GM12878 (cell line): Measurements from ENCODE around the gene EYS. TPM values are rescaled to one million over a fixed set of nuclear protein-coding genes. Genes with fewer than 3 reads are reported as not detected.

ENCODE experiments used
- ATAC-seq: fragments of 200-7000 bp; cut with Tn5 transposase; 3 replicates; pipeline ENCODE4 v1.9.1; 2020; ENCODE audit warnings: mild to moderate bottlenecking, moderate library complexity
- BruUV-seq: library from RNA; stranded (reverse); fragments of 400-500 nt; replicated peaks from 2 replicates; lab custom pipeline; 2021; lab: Mats Ljungman, UMichigan
- CTCF ChIA-PET: fragments of 300-600 bp; sonication (Branson Sonifier 250); formaldehyde crosslinking; extraction: SDS; loops from one replicate; lab custom pipeline; 2021; ENCODE audit warnings: inconsistent platforms; lab: Yijun Ruan, JAX
- POLR2A ChIA-PET: fragments of 350-600 bp; formaldehyde crosslinking; extraction: SDS; loops from one replicate; lab custom pipeline; 2021; ENCODE audit warnings: inconsistent platforms; lab: Charles Lee
- RAD21 ChIA-PET: fragments of 300-600 bp; sonication (Branson Sonifier 250); formaldehyde crosslinking; loops from one replicate; lab custom pipeline; 2023; ENCODE audit warnings: antibody characterized with exemption; ENCODE audit not compliant: unreplicated experiment; lab: Charles Lee
- SMC1A ChIA-PET: fragments of 300-600 bp; sonication (Branson Sonifier 250); formaldehyde crosslinking; loops from one replicate; lab custom pipeline; 2023; ENCODE audit not compliant: unreplicated experiment, uncharacterized antibody; lab: Charles Lee
- DNase-seq: peaks from one replicate; pipeline ENCODE4 v3.0.0-alpha.2; 2011; ENCODE audit warnings: low read depth, low spot score
- FAIRE-seq: peaks from 3 replicates; lab custom pipeline; 2011; peaks lifted over from hg19 to GRCh38; lab: Jason Lieb, UNC
- H2AFZ ChIP-seq: 2 replicates; pipeline ENCODE4 v1.6.0; 2011; ENCODE audit warnings: low read depth, low read length, control low read depth; ENCODE audit not compliant: control insufficient read depth
- H3K27ac ChIP-seq: 2 replicates; pipeline ENCODE4 v1.5.1; 2011; ENCODE audit warnings: control low read depth; ENCODE audit not compliant: control insufficient read depth, insufficient read depth
- H3K27me3 ChIP-seq, 2 experiments: replicated peaks in 1 of 2; 2 replicates each; pipeline versions ENCODE4 v1.6.0 to v1.6.1; 2011; ENCODE audit warnings: low read length in 1 of 2; ENCODE audit not compliant: control insufficient read depth in 2 of 2, insufficient read depth in 2 of 2
- H3K36me3 ChIP-seq, 2 experiments: 2 replicates each; pipeline ENCODE4 v1.5.1; 2011; ENCODE audit warnings: low read length in 1 of 2; ENCODE audit not compliant: control insufficient read depth in 2 of 2, insufficient read depth in 2 of 2
- H3K4me1 ChIP-seq: 2 replicates; pipeline ENCODE4 v1.6.1; 2011; ENCODE audit warnings: mild to moderate bottlenecking, low read length, moderate library complexity, mixed read lengths; ENCODE audit not compliant: control insufficient read depth, insufficient read depth
- H3K4me2 ChIP-seq: 2 replicates; pipeline ENCODE4 v1.6.0; 2011; ENCODE audit warnings: control low read depth; ENCODE audit not compliant: control insufficient read depth, insufficient read depth
- H3K4me3 ChIP-seq: fragments of 200-600 bp; sonication (generic); 2 replicates; pipeline ENCODE4 v1.5.1; 2016
- H3K79me2 ChIP-seq: 2 replicates; pipeline ENCODE4 v1.6.0; 2011; ENCODE audit warnings: low read length; ENCODE audit not compliant: control insufficient read depth, insufficient read depth
- H3K9ac ChIP-seq: 2 replicates; pipeline ENCODE4 v1.8.0; 2011; ENCODE audit warnings: low read length, control low read depth, mixed read lengths; ENCODE audit not compliant: control insufficient read depth, insufficient read depth
- H3K9me3 ChIP-seq: replicated peaks from 3 replicates; pipeline ENCODE4 v1.5.1; 2011; ENCODE audit warnings: mild to moderate bottlenecking, low read length; ENCODE audit not compliant: control insufficient read depth, insufficient read depth
- H4K20me1 ChIP-seq: 2 replicates; pipeline ENCODE4 v1.6.0; 2011; ENCODE audit not compliant: control insufficient read depth, insufficient read depth
- CREB1 ChIP-seq: IDR thresholded peaks from 2 replicates; pipeline ENCODE4 v1.6.1; 2012; ENCODE audit warnings: low read depth, mild to moderate bottlenecking, inconsistent platforms
- ETV6 ChIP-seq, 2 experiments: fragments of 450-650 bp in 1 of 2; IDR thresholded peaks in 1 of 2; conservative IDR thresholded peaks in 1 of 2; 2 replicates each; pipeline ENCODE4 v1.6.1; 2014; ENCODE audit warnings: antibody characterized with exemption in 1 of 2, borderline replicate concordance in 1 of 2, low read depth in 1 of 2, mild to moderate bottlenecking in 1 of 2, moderate library complexity in 1 of 2
- GATAD2B ChIP-seq: fragments of 450-650 bp; conservative IDR thresholded peaks from 2 replicates; pipeline ENCODE4 v1.6.1; 2017; ENCODE audit warnings: low read depth, mild to moderate bottlenecking, moderate library complexity
- MTA2 ChIP-seq: fragments of 450-650 bp; IDR thresholded peaks from 2 replicates; pipeline ENCODE4 v1.6.1; 2016; ENCODE audit warnings: low read depth, mild to moderate bottlenecking, moderate library complexity
- NR2C1 ChIP-seq: fragments of 450-650 bp; IDR thresholded peaks from 2 replicates; pipeline ENCODE4 v1.6.1; 2017; ENCODE audit warnings: antibody characterized with exemption, mild to moderate bottlenecking, moderate library complexity
- PAX8 ChIP-seq: fragments of 450-650 bp; IDR thresholded peaks from 2 replicates; pipeline ENCODE4 v1.6.1; 2017; ENCODE audit warnings: mild to moderate bottlenecking, moderate library complexity
- PML ChIP-seq: IDR thresholded peaks from 2 replicates; pipeline ENCODE4 v1.6.1; 2012; ENCODE audit warnings: low read length, inconsistent platforms
- RAD51 ChIP-seq: fragments of 450-650 bp; IDR thresholded peaks from 2 replicates; pipeline ENCODE4 v1.6.1; 2016; ENCODE audit warnings: moderate library complexity, mild to moderate bottlenecking, inconsistent platforms
- TCF7 ChIP-seq: IDR thresholded peaks from 2 replicates; pipeline ENCODE4 v1.6.1; 2014; ENCODE audit warnings: antibody characterized with exemption, borderline replicate concordance
- WGBS: methylation state at CpG from one replicate; pipeline ENCODE4 v1.1.6; 2016; ENCODE audit warnings: low lambda C conversion rate; ENCODE audit not compliant: insufficient replicate concordance, insufficient coverage; ENCODE audit errors: missing lambda C conversion rate; 5-methylcytosine and 5-hydroxymethylcytosine counted together
- in situ Hi-C: fragments of 300-500 bp; cut with MboI; formaldehyde crosslinking; loops from 9 replicates; pipeline ENCODE4 v1.14.3; 2018; ENCODE audit warnings: mixed read lengths
- intact Hi-C: fragments of 100-400 bp; cut with micrococcal nuclease; formaldehyde crosslinking; loops from one replicate; pipeline ENCODE4 v1.14.2; 2022; ENCODE audit not compliant: unreplicated experiment
- polyA plus RNA-seq, 11 experiments: library from polyadenylated mRNA; depleted of rRNA in 4 of 11; unstranded in 6 of 11; stranded (reverse) in 5 of 11; fragments of >200 nt; fragmentation: Nextera tagmentation in 4 of 11; fragmentation: Illumina TruSeq in 1 of 11; extraction: Ambion mirVana in 4 of 11; extraction: Trizol in 1 of 11; gene quantifications; 1 replicate in 1 of 11; 2 replicates in 10 of 11; pipeline versions ENCODE4 v1.2.1 to v1.2.3, GENCODE V29; 2011 to 2016; ENCODE audit warnings: inconsistent platforms in 2 of 11, missing spikeins in 2 of 11, low read depth in 1 of 11
- total RNA-seq, 4 experiments: library from RNA; depleted of rRNA in 3 of 4; stranded (reverse); fragments of >200 nt in 3 of 4; fragmentation: Illumina TruSeq in 1 of 4; extraction: Trizol in 1 of 4; gene quantifications; 2 replicates each; pipeline versions ENCODE4 v1.2.1 to v1.2.3, GENCODE V29; 2013 to 2021
- TF ChIP-seq, protein P1 (sequence below): IDR thresholded peaks from 2 replicates; pipeline ENCODE4 v1.6.1; 2012; ENCODE audit warnings: low read depth, low read length, improper control_type of control experiment
- TF ChIP-seq, protein P2 (sequence below): IDR thresholded peaks from 2 replicates; pipeline ENCODE4 v1.6.1; 2012; ENCODE audit warnings: low read length, inconsistent platforms
- TF ChIP-seq, protein P3 (sequence below): fragments of 450-650 bp; IDR thresholded peaks from 2 replicates; pipeline ENCODE4 v1.6.1; 2017; ENCODE audit warnings: antibody characterized with exemption, mild to moderate bottlenecking, moderate library complexity

The EYS gene
- total and polyA plus RNA-seq, 10 of the 15 experiments (the other 5 are each of a cell fraction or from before 2014, with no cell fraction given): under 0.01 to 0.14 (median 0.02) TPM; not detected in 1

DNA sequence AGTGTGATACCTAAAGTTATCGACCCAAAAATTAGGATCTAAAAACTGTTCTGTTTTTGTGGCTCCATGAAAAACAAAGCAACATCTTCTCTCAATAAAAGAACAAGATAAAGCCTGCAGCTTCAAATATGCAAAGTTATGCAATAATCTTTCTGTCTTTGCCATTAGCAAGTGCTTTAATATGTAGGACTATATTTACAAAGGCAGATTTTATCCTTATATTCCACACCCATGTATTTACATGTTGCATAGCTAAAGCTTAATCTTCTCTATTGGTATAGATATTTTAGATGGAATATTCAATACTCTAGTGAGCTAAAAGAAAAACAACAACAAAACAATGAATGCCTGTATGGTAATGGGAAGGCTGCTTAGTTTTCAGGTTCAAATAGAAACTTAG is 1443.2 kb downstream of the EYS start:
- H3K27ac ChIP-seq: no peak overlapping the region
- intact Hi-C loops: no loop called here
- CTCF ChIA-PET: interaction anchor here (1.0 to 2.3 kb wide), 4 partner anchors 8 to 161 kb away, joined by 3 to 8 read pairs (median 4); no protein-coding TSS in a partner anchor
- no peaks in the 10 kb centered on the region for H3K36me3 ChIP-seq
- BruUV-seq: no TSS peak
- ATAC-seq (no peak), FAIRE-seq (no peak)
- POLR2A ChIA-PET: interaction anchor here (0.6 kb wide), 1 partner anchor 11 kb away, joined by 3 read pairs; no protein-coding TSS in a partner anchor
- no peaks in the 10 kb centered on the region for H3K27me3 ChIP-seq
- TF ChIP-seq, protein P1, sequence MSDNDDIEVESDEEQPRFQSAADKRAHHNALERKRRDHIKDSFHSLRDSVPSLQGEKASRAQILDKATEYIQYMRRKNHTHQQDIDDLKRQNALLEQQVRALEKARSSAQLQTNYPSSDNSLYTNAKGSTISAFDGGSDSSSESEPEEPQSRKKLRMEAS: no peak
- TF ChIP-seq PAX8: no peak
- TF ChIP-seq GATAD2B: no peak
- TF ChIP-seq ETV6 (conservative IDR thresholded peaks at IDR 0.05 in 1 of 2, IDR thresholded peaks at IDR 0.05 in 1 of 2; ENCODE audit: borderline replicate concordance in 1 of 2, low read depth in 1 of 2): no peak
- TF ChIP-seq NR2C1: no peak
- TF ChIP-seq MTA2: no peak
- TF ChIP-seq, all 136 proteins: peak for 0
- ChIA-PET RAD21 (interaction anchor here (1.8 kb wide), 2 partner anchors 9 to 911 kb away, joined by 5 to 7 read pairs; no protein-coding TSS in a partner anchor), SMC1A (interaction anchor here (0.7 to 1.3 kb wide), 3 partner anchors 12 to 65 kb away, joined by 3 to 5 read pairs (median 4); no protein-coding TSS in a partner anchor)
- Histone ChIP-seq H3K9me3 (no peaks in the 10 kb centered on the region; the same call in 2 of the 3 replicates), H3K79me2 (no peaks in the 10 kb centered on the region), H3K4me2 (peak overlapping the region; percentile 33; the same call in 1 of the 2 replicates), H3K4me3 (no peak overlapping the region), H4K20me1 (no peaks in the 10 kb centered on the region), H2AFZ (peak overlapping the region; percentile 86), H3K4me1 (peaks cover 18% of the 10 kb centered on the region), H3K9ac (no peak overlapping the region)
- WGBS: 92% methylated on average over 1 of the region's 1 CpG
- in situ Hi-C loops: no loop called here
- no peak for DNase-seq

DNA sequence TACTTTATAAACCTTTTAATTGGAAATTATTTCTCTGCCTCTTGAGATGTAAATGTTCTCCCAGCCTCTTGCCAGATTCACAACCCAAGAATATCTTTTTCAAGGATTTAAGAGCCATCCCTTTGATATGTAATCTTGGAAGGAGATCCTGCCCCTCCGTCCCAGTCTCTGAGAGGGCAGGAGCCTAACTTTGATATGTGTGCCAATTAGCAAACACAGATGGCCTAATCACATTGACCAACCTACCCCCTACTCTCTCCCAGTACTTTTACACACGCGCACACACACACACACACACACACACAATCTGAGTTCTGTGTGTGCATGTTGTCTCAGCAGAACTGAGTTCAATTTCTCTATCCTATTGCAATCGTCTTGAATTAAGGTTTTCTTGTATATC is 1447.7 kb downstream of the EYS start:
- DNase-seq: no peak
- in situ Hi-C loops (no loop called here), intact Hi-C loops (no loop called here)
- H3K27ac ChIP-seq: no peak overlapping the region
- no peaks in the 10 kb centered on the region for H3K27me3 ChIP-seq
- no peak overlapping the region for H2AFZ ChIP-seq
- no peak overlapping the region for H3K4me2 ChIP-seq
- ATAC-seq: no peak
- FAIRE-seq: no peak
- ChIA-PET CTCF (no interaction called here), SMC1A (no interaction called here), POLR2A (no interaction called here), RAD21 (no interaction called here)
- H4K20me1 ChIP-seq: no peaks in the 10 kb centered on the region
- no TSS peak for BruUV-seq
- 79% methylated on average over 4 of the region's 4 CpGs for WGBS
- H3K9ac ChIP-seq: no peak overlapping the region
- no peak overlapping the region for H3K4me3 ChIP-seq
- TF ChIP-seq RAD51 (no peak), PML (no peak), ETV6 (conservative IDR thresholded peaks at IDR 0.05 in 1 of 2, IDR thresholded peaks at IDR 0.05 in 1 of 2; ENCODE audit: borderline replicate concordance in 1 of 2, low read depth in 1 of 2) (no peak), TCF7 (no peak), CREB1 (no peak)
- TF ChIP-seq, protein P2, sequence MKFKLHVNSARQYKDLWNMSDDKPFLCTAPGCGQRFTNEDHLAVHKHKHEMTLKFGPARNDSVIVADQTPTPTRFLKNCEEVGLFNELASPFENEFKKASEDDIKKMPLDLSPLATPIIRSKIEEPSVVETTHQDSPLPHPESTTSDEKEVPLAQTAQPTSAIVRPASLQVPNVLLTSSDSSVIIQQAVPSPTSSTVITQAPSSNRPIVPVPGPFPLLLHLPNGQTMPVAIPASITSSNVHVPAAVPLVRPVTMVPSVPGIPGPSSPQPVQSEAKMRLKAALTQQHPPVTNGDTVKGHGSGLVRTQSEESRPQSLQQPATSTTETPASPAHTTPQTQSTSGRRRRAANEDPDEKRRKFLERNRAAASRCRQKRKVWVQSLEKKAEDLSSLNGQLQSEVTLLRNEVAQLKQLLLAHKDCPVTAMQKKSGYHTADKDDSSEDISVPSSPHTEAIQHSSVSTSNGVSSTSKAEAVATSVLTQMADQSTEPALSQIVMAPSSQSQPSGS: no peak
- TF ChIP-seq, protein P3, sequence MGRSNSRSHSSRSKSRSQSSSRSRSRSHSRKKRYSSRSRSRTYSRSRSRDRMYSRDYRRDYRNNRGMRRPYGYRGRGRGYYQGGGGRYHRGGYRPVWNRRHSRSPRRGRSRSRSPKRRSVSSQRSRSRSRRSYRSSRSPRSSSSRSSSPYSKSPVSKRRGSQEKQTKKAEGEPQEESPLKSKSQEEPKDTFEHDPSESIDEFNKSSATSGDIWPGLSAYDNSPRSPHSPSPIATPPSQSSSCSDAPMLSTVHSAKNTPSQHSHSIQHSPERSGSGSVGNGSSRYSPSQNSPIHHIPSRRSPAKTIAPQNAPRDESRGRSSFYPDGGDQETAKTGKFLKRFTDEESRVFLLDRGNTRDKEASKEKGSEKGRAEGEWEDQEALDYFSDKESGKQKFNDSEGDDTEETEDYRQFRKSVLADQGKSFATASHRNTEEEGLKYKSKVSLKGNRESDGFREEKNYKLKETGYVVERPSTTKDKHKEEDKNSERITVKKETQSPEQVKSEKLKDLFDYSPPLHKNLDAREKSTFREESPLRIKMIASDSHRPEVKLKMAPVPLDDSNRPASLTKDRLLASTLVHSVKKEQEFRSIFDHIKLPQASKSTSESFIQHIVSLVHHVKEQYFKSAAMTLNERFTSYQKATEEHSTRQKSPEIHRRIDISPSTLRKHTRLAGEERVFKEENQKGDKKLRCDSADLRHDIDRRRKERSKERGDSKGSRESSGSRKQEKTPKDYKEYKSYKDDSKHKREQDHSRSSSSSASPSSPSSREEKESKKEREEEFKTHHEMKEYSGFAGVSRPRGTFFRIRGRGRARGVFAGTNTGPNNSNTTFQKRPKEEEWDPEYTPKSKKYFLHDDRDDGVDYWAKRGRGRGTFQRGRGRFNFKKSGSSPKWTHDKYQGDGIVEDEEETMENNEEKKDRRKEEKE: no peak
- no peaks in the 10 kb centered on the region for H3K9me3 ChIP-seq
- peaks cover 5% of the 10 kb centered on the region for H3K4me1 ChIP-seq
- no peaks in the 10 kb centered on the region for H3K79me2 ChIP-seq
- H3K36me3 ChIP-seq: no peaks in the 10 kb centered on the region
